Measurements from ENCODE around the gene OR51T1.

Gene OR51T1

DNA sequence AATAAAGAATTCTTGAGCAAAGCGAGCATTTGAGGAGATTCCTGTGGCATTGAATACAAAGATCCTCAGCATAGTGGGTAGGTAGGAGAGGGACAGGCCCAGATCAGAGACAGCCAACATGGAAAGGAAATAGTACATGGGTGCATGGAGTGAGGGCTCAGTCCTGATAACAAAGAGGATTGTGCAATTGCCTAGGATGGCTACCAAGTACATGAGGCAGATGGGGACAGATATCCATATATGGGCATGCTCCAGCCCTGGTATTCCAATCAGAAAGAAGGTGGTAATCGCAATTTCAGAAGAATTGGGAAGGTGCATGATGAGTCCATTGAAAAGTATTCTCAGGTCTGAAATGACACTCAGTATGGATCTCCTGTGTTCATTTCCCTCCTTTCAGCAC, 8.6 kb downstream of the OR51T1 start:
- H3K4me3 ChIP-seq (ENCODE audit: control insufficient read depth, low read depth, low read length), result no peak overlapping the region
- DNase-seq (ENCODE audit: low read depth), result no peak
- TF ChIP-seq, protein P1, sequence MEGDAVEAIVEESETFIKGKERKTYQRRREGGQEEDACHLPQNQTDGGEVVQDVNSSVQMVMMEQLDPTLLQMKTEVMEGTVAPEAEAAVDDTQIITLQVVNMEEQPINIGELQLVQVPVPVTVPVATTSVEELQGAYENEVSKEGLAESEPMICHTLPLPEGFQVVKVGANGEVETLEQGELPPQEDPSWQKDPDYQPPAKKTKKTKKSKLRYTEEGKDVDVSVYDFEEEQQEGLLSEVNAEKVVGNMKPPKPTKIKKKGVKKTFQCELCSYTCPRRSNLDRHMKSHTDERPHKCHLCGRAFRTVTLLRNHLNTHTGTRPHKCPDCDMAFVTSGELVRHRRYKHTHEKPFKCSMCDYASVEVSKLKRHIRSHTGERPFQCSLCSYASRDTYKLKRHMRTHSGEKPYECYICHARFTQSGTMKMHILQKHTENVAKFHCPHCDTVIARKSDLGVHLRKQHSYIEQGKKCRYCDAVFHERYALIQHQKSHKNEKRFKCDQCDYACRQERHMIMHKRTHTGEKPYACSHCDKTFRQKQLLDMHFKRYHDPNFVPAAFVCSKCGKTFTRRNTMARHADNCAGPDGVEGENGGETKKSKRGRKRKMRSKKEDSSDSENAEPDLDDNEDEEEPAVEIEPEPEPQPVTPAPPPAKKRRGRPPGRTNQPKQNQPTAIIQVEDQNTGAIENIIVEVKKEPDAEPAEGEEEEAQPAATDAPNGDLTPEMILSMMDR (conservative IDR thresholded peaks at IDR 0.05; ENCODE audit: control insufficient read depth, insufficient read depth, low read depth, low read length), result no peak

DNA sequence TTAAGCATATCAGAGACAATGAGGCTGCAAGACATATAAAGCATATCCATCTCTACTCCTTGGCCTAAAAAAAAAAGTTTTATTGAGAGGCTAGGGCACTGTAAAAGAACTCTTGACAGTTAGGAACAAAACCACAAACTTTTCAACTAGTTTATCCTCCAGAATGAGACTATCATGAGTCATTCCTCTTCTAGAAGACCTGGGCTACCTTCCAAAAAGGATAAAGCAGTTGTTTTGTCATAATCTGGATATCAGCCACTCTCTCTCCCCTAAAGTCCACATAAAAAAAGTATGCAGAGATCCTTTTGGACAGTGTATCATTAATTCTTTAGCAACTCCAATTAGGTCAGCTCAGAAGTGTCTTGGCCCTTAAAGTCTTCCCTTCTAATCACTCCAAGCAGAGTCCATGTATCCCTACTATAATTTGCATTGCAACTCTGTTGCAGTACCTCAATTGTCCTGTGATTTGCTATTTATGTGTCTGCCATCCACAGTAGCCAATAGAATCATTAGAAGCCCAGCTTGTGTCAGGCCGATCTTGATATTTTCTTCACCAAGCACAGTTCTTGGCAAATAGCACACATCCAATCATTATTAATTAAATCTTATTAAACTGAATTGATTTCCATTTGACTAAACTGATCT, 10.4 kb downstream of the OR51T1 start:
- DNase-seq (ENCODE audit: low read depth), result peak; percentile 92
- no peak overlapping the region for H3K4me3 ChIP-seq (ENCODE audit: control insufficient read depth, low read depth, low read length)
- TF ChIP-seq, protein P1 (conservative IDR thresholded peaks at IDR 0.05; ENCODE audit: control insufficient read depth, insufficient read depth, low read depth, low read length), result peak; percentile 14

DNA sequence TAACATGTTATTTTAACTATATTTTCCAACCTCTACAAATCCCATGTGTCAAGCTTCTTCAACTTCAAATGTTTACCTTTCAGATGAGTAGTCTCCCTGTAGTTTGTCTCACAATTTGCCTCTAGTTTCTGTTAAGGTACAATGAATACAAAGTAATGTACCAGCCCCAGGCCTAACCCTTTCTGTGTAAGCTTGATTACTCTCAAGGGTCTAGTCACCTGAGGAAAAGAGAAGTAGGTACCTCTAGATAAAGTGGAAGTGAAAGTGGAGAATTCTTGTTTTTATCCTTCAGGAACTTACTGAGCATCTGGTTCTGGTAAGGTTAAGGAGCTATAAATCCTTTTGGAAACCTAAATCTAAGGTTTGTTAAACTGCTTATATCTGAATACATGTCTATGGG, 21.8 kb downstream of the OR51T1 start, which contains the start of gene OR51A7:
OR51A7 (plus strand) TSS at position 300 of the 400 bp plus-strand sequence. CDS start 3,587 bp downstream, outside the sequence.
- no peak for DNase-seq (ENCODE audit: low read depth)
- H3K4me3 ChIP-seq (ENCODE audit: control insufficient read depth, low read depth, low read length), result no peak within 1 kb of the TSS
- TF ChIP-seq, protein P1 (conservative IDR thresholded peaks at IDR 0.05; ENCODE audit: control insufficient read depth, insufficient read depth, low read depth, low read length), result no peak

DNA sequence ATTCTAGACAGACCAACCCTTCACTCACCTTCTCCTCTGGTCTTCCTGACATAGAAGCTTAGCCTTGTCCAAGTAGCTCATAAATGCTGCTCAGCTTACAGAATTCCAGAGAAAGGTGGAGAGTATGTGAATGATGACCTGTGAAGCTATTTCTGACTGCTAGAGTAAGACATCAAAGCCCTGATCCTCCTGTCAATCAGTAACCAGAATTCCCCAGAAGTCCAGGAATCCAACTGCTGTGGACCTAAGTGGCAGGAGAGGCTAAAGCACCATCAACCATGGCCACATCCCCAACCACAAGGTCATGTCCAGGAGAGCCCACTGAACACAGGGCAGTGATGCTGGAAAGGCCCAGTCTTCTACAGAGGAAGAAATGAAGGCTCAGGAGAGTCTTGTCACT, 34.9 kb downstream of the OR51T1 start:
- no peak for DNase-seq (ENCODE audit: low read depth)
- H3K4me3 ChIP-seq (ENCODE audit: control insufficient read depth, low read depth, low read length), result no peak overlapping the region
- TF ChIP-seq, protein P1 (conservative IDR thresholded peaks at IDR 0.05; ENCODE audit: control insufficient read depth, insufficient read depth, low read depth, low read length), result no peak

DNA sequence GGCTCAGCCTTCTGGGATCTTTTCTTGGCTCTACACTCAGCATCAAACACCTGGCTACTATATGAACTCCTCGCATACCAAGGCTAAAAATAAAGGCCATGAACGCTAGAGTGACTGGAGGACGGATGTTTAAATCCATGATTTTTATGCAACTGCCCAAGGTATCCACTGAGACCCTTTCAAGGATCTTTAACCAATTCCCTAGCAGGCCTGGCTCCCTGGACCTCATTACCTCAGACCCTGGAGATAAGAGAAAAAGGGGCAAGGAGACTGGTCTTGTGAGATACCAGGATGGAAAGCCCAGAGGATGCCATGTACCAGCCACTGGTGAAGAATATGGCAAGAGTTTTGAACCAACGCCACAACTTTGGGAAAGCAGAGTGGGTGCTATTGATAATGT, 37.5 kb downstream of the OR51T1 start, which contains the start of gene OR51G2:
OR51G2 (minus strand) TSS at position 101 of the 400 bp plus-strand sequence. CDS start 3,687 bp downstream, outside the sequence.
- no peak within 1 kb of the TSS for H3K4me3 ChIP-seq (ENCODE audit: control insufficient read depth, low read depth, low read length)
- no peak for DNase-seq (ENCODE audit: low read depth)
- TF ChIP-seq, protein P1 (conservative IDR thresholded peaks at IDR 0.05; ENCODE audit: control insufficient read depth, insufficient read depth, low read depth, low read length), result no peak

GRCh38 chr11:4921796-4922195, 40.1 kb downstream of the OR51T1 start:
- no peak overlapping the region for H3K4me3 ChIP-seq (ENCODE audit: control insufficient read depth, low read depth, low read length)
- DNase-seq (ENCODE audit: low read depth), result peak; percentile 2

More at GRCh38 chr11:4921796-4922195, 40.1 kb downstream of the OR51T1 start:
- TF ChIP-seq, protein P1 (conservative IDR thresholded peaks at IDR 0.05; ENCODE audit: control insufficient read depth, insufficient read depth, low read depth, low read length), result no peak
